SH-SY5Y (cell line): ENCODE results near the gene LRP1-AS.

Source experiments
- GATA2 ChIP-seq: IDR thresholded peaks from 2 replicates; pipeline ENCODE4 v1.6.1; 2011; ENCODE audit warnings: mild to moderate bottlenecking, low read depth, low read length
- GATA3 ChIP-seq: IDR thresholded peaks from 2 replicates; pipeline ENCODE4 v1.6.1; 2011; ENCODE audit warnings: low read depth, mild to moderate bottlenecking, low read length, moderate library complexity

Gene LRP1-AS

GRCh38 chr12:57185403-57185802 is 38.0 kb upstream of the LRP1-AS start:
- TF ChIP-seq GATA3 (no peak), GATA2 (no peak)

GRCh38 chr12:57183939-57184725 is 36.7 kb upstream of the LRP1-AS start:
- no peak for TF ChIP-seq GATA2
- no peak for TF ChIP-seq GATA3

- no peak for TF ChIP-seq GATA3
- no peak for TF ChIP-seq GATA2
Observed at GRCh38 chr12:57182918-57183575, 35.6 kb upstream of the LRP1-AS start.

- TF ChIP-seq GATA3 (no peak), GATA2 (no peak)
Observed at GRCh38 chr12:57181561-57182155, 34.2 kb upstream of the LRP1-AS start.

GRCh38 chr12:57181072-57181471 is 33.7 kb upstream of the LRP1-AS start:
- no peak for TF ChIP-seq GATA2
- TF ChIP-seq GATA3, result no peak

- TF ChIP-seq GATA2 (no peak), GATA3 (no peak)
Observed at GRCh38 chr12:57180321-57180989, 33.0 kb upstream of the LRP1-AS start.

GRCh38 chr12:57179331-57180086 is 32.1 kb upstream of the LRP1-AS start:
- no peak for TF ChIP-seq GATA3
- no peak for TF ChIP-seq GATA2

GRCh38 chr12:57178213-57178612 is 30.8 kb upstream of the LRP1-AS start:
- TF ChIP-seq GATA2 (no peak), GATA3 (no peak)

GRCh38 chr12:57177354-57177753 is 29.9 kb upstream of the LRP1-AS start:
- TF ChIP-seq GATA3, result no peak
- no peak for TF ChIP-seq GATA2

- TF ChIP-seq GATA3 (no peak), GATA2 (no peak)
Observed at GRCh38 chr12:57176846-57177245, 29.4 kb upstream of the LRP1-AS start.

- no peak for TF ChIP-seq GATA3
- no peak for TF ChIP-seq GATA2
Observed at GRCh38 chr12:57176139-57176477, 28.7 kb upstream of the LRP1-AS start.

- TF ChIP-seq GATA2, result no peak
Observed at GRCh38 chr12:57175428-57176138, 28.2 kb upstream of the LRP1-AS start.

- no peak for TF ChIP-seq GATA3
- TF ChIP-seq GATA2, result no peak
Observed at GRCh38 chr12:57173683-57174082, 26.3 kb upstream of the LRP1-AS start.
